GM18507 (cell line): ENCODE measurements around the gene CLEC1A.

Experiments
- DNase-seq: peaks from one replicate; pipeline ENCODE4 v3.0.0; 2011; ENCODE audit warnings: low read depth; ENCODE audit not compliant: insufficient read length; ENCODE audit errors: extremely low spot score
- FAIRE-seq: peaks from 2 replicates; lab custom pipeline; 2011; peaks lifted over from hg19 to GRCh38; lab: Jason Lieb, UNC

The CLEC1A gene

DNA sequence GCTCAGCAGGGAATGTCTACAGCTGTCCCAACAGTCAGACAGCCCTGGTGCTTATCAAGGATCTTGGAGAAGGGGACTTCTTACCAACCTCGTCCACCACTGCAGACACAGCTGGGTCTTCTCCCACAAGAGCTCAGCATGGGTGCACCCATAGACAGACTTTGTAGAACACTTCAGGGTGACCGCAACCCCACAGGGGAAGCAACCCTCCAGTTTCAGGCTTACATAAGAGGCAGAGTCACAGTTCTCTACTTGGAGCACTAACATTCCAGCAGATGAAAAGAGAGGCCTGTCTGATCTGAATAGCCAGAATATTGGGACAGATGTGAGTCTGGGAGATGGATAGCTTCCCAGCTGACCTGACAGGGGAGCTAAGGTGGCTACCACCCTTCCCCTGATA lies 3.5 kb upstream of the CLEC1A start:
- FAIRE-seq (no peak), DNase-seq (no peak)

DNA sequence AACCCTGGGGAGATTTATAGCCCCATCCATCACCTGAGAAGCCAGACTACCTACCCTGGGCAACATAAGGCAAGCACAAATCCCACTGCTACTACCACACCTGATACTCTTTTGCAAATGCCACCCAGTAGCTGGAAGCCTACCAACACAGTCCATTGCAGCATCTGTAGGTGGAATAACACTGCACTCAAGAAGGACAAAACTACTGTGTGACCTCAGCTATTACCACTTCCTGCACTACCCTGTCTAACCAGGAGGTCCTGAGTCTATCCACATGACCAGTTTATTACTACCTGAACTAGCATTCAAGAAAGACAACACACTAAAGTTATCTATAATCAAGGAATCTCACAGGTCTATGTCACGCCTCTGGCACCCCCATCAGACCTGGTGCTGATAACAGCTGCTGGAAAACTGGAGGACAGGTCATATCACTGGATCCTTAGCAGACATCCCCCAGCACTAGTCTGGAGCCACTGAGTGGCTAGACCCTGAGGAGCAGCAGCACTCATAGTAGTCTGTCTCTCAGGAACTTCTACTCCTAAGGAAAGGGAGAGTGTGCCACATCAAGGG lies 2.9 kb upstream of the CLEC1A start:
- no peak for DNase-seq
- FAIRE-seq: no peak

DNA sequence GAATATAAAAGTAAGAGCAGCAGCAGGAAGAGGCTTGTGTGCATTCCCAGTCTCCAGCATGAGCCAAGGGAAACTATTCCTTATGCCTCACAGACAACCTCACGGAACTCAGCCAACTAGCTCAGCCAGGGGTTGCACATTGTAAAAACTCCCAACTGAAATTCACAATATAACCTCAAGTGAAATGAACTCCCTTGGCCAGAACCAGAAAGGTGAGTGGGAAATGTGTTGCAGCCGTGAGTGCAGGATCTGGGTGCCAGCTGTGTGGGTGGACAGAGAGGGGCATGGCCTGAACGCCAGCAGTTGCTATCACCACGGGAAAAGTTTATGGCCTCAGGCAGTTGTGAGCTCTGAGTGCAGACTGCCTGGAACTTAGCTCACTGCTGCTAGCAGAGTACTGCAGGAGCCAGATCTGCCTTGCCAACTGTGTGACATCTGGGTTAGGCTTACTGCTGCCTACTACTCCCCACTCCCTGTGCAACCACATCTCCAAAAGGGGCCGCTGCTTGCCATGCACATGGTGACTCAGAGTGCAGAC lies 2.3 kb upstream of the CLEC1A start:
- no peak for DNase-seq
- no peak for FAIRE-seq

DNA sequence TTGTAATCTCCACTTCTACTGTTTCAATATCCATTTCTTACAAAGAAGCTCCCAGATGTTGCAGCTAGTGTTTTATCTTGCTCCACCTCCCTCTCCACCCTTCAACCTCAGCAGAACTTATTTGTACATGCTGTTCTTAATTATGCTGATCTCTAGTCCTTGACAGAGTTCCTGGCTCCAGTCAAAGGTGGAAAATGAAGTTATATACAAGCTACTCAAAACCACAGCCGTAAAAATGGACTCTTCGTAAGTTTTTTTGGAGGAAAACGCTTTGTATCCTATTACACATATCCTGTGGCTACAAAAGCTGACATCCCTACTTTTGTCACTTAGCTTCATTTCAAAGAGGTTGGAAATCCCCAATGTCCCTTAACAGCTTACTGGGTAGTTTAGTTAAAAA lies 1.3 kb downstream of the CLEC1A start:
- FAIRE-seq (no peak), DNase-seq (no peak)

DNA sequence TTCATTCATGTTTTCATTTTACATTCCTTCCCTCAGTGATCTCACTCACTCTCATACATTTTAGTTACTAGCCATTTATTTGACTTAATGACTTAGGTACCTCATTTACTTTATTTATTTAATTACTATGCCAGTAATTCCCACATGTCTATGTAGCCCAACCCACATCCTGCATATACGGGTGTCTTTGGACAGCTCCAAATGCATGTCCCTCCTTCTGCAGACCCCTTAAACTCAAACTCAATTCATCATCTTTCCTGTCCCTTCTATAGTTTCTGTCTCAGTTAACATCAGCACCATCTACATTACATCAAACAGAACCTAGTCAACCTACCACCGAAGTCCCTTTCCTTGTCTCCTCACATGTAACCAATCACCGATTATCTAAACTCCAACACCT lies 2.8 kb downstream of the CLEC1A start:
- no peak for FAIRE-seq
- no peak for DNase-seq

DNA sequence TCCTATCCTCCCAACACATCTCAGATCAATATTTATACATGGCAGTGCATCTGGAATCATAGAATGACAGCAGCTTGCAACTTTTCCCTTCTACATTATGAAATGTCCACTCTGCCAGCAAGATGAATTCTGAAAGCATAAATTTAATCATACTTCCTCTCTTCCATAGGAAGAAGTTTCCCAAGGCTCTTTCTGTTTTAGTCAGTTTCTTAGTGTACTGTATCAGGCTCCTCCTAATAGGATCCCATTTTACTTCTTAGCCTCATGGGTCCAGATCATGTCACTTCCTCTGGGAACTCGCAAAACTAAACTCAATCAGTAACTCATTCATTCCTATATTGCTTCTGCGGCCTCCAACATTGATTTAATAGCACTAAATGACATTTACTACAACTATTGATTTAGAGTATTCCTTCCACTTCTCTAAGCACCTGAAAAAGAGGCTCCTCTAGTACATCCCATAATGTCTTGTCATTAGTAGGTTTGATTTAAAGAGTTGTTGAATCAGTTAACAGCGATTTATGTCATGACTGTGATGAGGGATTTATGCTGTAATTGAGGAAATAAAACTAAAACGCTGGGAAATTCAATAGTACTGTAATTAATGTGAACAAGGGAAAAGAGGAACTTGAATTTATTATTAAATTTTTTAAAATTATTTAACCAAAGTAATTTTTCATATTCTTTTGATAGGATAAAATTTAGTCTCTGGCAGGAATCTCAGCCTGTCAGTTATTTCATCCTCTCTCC lies 4.0 kb downstream of the CLEC1A start:
- DNase-seq (no peak), FAIRE-seq (no peak)

DNA sequence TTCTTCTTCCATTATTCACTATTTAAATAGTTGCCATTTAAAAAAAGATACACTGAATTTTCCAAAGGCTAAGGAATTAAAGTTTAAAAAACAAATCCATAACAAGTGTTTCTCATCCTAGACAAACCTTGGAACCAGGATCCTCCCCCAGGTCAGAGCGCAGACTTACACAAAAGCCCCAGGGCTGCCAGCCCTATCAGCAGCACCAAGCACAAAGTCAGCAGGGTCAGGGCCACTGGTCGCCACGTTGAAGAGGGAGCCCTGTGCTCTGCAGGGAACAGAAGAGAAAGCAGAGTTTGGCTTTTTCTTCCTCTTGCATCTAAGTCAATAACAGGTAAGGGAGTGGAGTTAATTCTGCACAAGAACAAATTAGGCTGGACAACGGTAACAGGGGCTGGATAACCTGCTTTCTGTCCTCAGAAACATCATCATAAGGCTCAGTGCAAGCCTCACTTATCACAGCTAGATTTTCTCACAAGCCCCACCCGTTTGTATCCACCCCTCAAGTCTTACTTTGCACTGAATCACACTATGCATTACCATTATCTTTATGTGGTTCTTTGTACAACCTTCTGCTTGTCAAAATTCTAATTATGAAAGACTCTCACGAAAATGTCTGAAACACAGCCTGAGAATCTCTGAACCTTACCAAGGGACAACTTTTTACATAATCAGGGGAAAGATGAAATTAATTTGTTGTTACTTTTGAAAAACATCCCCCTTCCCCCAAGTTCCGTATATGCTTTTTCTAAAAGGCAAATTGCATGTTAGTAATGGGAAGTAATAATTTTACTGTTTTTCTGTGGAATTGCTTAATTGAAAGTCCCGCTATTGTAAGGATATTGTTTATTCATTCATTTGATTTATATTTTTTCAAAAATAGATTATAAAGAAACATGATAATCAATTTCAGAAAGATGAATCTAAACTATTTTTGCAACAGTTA lies 9.6 kb downstream of the CLEC1A start:
- no peak for DNase-seq
- no peak for FAIRE-seq

DNA sequence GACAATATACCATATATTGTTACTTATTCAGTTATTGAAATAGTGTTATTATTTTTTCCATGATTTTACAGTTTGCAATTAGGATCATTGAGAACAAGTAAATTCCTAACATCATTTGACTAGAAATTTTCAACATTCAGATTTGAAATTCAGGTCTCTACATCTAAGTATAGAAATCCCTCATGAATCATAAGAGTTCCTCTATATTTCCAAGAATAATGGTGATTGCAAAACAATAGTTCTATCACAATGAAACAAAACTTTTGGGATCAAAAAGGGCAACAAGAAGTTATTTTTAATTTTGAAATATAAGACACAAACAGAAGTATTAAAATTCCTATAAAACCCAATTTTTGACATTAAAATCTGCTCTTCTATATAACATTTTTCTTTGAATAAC lies 10.8 kb downstream of the CLEC1A start:
- DNase-seq (no peak), FAIRE-seq (no peak)

DNA sequence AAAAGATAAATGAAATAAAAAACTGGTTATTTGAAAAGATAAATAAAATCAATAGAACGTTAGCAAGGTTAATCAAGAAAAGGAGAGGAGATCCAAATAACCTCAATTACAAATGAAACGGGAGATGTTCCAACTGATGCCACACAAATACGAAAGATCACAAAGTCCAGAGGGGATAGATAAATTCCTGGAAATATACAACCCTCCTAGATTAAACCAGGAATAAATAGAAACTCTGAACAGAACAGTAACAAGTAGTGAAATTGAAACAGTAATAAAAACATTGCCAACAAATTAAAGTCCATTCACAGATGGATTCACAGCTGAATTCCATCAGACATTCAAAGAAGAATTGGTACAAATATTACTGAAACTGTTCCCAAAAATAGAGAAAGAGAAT lies 12.4 kb downstream of the CLEC1A start:
- FAIRE-seq (no peak), DNase-seq (no peak)

DNA sequence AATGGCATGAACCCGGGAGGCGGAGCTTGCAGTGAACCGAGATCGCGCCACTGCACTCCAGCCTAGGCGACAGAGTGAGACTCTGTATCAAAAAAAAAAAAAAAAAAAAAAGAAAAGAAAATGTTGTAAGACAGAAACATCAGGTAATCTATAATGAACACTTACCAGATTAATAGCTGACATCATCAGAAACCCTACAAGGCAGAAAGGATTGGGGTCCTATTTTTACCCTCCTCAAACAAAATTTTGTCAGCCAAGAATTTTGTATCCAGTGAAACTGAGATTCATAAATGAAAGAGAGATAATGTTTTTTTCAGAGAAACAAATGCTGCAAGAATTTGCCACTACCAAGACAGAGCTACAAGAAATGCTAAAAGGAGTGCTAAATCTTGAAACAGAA lies 14.1 kb downstream of the CLEC1A start:
- no peak for FAIRE-seq
- DNase-seq: no peak

DNA sequence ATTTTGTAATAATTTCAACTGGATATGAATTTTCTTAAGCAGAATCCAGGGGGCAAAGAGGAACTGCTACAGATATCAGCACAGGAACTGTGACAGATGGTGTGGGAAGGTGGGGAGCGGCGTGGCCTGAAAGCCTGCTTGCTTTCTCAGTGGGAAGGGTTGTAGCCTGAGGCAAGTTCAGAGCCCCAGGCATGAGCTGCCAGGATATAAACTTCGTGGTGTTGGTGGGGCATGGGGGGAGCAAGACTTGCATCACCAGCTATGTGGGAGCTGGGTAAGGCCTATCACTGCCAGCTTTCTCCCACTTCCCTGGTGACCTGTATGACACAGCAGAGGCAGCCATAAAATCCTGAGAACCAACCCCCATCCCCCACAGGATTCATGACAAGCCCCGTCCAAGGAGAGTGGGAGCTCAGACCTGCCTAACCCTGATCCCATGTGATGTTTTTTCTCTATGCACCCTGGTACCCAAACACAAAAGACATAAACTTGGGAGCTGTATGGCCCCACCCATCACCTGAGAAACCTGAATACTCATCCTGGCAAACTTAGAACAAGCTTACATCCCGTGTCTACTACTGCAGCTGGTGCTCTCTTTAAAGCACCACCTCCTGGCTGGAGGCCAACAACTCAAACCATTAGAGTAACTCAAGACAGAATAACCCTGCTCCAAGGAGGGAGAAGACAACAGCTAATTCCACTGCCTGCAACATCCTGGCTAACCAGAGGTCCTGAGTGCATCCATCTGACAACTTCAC lies 16.5 kb downstream of the CLEC1A start:
- DNase-seq (no peak), FAIRE-seq (no peak)

DNA sequence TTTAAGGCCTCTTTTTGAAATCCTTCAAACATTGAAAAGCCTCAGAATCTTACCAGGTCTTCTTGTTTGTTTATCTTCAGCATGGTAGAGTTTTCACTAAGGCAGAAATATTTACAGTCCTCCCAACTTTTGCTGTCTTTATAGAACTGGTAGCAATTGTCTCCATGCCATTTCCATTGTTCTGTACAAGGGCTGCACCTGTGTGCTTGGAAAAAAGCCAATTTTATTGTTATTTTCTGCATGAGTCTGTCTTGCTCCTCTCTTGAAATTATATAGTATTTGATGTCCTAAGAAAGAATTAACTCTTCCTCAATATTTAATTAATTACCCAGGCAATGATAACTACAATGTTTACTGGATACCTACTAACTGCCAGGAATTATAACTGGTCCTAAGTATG lies 23.3 kb downstream of the CLEC1A start:
- FAIRE-seq (no peak), DNase-seq (no peak)

DNA sequence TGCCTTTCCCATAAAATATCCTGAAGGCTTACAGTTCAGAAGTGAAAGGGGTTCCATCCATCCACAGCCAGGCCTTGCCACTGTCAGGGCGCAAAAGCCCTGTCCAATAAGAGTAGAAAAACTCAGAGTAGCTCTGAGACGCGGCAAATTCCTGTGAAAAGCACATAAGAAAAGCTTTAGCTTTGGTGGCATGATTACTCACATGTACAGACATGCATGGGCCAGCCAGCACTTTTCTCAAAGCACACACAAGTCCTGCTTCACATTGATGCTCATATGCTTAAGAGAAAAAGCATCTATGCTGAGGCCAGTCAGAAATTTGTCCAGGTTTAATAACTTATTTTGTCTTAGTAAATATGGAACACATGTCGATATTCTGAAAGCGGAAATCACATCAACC lies 25.5 kb downstream of the CLEC1A start:
- FAIRE-seq: no peak

DNA sequence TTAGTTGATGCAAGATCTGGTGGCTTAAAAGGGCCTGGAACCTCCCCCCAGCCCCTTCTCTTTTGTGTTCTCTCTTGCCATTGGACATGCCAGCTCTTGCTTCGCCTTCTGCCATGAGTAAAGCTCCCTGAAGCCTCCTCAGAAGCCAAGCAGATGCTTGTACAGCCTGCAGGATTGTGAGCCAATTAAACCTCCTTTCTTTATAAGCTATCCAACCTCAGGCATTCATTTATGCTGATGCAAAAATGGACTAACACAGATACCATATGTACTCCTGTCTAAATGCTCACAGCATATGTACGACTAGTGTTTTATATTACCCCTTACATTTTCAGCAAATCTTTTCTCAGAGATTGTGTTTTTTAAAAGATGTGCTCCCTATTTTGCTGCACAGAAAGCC lies 26.7 kb downstream of the CLEC1A start:
- DNase-seq (no peak), FAIRE-seq (no peak)

More for the DNA sequence above, 25.5 kb downstream of the CLEC1A start:
- DNase-seq: no peak

DNA sequence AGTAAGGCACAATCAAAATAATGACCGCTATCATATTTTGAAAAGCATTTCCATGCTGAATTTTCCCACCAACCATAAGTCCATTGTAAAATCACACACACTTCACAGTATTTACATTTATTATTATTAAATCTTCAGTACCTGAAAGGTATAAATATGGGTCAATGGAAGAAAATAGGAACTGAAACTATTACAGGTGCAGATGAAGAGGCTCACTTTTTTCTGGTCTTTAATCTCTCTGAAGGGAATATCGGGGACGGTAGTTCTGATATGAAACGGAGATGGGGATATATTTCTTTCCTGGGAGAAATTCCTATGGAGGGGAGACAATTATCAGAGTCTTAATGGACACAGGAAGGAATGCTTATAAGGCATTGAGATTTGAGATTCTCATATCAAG lies 28.4 kb downstream of the CLEC1A start:
- no peak for DNase-seq
- no peak for FAIRE-seq

DNA sequence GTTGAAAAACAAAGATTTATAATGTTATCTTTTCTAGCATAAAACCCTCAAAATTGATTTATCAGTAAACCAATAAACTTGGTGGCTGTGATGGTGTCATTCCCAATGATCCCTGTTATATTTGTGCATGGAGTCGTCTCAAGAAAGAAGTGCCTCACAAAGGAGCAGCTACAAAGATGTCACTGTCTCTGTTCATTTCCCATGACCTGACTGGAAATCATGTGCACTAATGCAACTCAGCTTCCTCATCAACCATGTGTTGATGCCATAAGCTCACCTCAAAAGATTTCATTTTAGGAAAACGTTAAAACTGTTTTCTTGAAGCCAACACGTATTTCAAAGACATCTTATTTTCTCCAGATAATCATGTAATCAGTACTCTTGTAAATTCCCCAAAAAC lies 28.8 kb downstream of the CLEC1A start:
- DNase-seq: no peak
- FAIRE-seq: peak; percentile 38

DNA sequence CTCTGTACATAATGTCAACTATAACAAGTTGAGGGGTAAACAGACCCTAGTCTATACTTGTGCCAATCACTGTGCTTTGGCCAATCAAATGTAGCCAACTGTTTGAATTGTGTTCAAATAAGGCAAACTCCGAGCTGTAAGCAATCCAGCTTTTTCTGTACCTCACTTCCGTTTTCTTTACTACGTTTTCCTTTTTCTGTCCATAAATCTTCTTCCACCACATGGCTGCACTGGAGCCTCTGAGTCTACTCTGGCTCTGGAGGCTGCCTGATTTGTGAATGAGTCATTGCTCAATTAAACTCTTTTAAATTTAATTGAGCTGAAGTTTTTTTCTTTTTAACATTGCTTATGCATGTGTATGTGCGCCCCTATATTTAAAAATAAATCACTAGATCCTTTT lies 29.7 kb downstream of the CLEC1A start:
- DNase-seq: no peak
- no peak for FAIRE-seq

DNA sequence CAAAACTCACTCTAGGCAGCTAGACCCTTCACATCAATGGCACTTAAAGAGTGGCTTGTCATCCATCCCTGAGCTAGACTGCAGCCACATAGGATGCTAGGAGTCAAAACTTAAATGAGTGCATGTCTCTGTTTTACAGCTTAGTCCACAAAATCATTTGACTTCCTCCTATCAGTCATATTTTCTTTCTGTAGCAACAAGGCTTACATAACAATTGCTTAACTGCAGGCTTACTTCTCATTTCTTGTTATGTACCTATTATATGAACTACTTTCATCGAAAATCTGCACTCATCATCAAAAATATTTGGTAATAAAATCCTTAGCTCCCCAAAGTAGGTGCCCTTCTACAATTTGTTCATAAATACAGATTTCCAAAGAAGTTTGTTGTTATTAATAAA lies 30.1 kb downstream of the CLEC1A start:
- FAIRE-seq: no peak
- no peak for DNase-seq

DNA sequence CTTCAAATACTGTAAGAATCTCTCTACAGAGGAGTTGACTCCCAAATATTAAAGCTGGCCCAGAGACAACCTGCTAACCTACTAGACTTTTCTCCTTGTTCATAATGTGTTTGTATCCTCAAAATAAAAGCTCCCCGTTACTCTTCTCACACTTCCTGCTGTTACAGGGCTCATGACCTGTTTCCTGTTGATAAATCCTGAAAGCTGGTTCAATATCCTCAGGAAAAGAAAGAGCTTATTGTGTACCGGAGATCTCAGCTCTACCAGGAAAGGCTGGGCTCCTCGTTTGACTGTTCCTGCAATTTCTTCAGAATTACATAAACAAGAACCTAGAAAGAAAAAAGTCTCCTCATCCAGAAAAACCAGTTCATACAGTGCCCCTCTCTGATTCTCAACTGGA lies 30.8 kb downstream of the CLEC1A start:
- no peak for DNase-seq
- FAIRE-seq: no peak

DNA sequence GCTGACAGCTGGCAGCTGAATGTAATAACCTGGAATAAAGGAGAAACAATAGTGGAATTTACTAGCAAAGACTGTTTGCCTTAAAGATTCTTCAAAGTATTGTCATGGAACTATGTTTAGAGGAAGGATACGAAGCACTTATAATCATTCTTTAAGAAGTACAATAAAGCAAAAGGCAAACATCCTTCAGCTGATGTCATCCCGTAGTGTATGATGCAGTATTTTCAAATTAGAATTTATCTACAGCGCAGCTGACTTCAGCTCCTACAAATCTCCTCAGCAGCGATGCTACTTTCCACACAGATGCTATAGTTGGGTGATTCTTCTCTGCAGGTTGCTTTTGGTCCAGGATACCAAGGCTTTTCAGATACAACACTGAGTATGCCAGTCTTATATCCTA lies 31.5 kb downstream of the CLEC1A start:
- FAIRE-seq: no peak
- DNase-seq: no peak
